Gastrocnemius medialis (tissue), 4 donors: ENCODE measurements around the gene HDAC4. TPM values are rescaled to one million over a fixed set of nuclear protein-coding genes. Genes with fewer than 3 reads are reported as not detected.

Experiments used
- ATAC-seq, 2 donors: fragments of 150-250 bp; one replicate each; pipeline ENCODE4 v1.9.1; 2016
- DNase-seq, 2 donors: peaks; one replicate each; pipeline ENCODE4 v3.0.0-alpha.2; 2019
- H3K27ac ChIP-seq, 4 donors: fragments of 200-600 bp; sonication (generic); 1 replicate in 1 of 4; 2 replicates in 3 of 4; pipeline ENCODE4 v1.5.1; 2016 to 2018; ENCODE audit warnings: mild to moderate bottlenecking in 2 of 4, moderate library complexity in 1 of 4
- H3K27me3 ChIP-seq, 3 donors: fragments of 200-600 bp; sonication (generic) in 2 of 3; 1 replicate in 1 of 3; 2 replicates in 2 of 3; pipeline versions ENCODE4 v1.5.1 to v1.6.0; 2016 to 2019; ENCODE audit warnings: mild to moderate bottlenecking in 1 of 3, moderate library complexity in 1 of 3
- H3K36me3 ChIP-seq, 2 donors: fragments of 200-600 bp; sonication (generic) in 1 of 2; one replicate each; pipeline ENCODE4 v1.5.1; 2017 to 2018
- H3K4me1 ChIP-seq, 2 donors: fragments of 200-600 bp; sonication (generic) in 1 of 2; one replicate each; pipeline ENCODE4 v1.5.1; 2016 to 2017; ENCODE audit warnings: mild to moderate bottlenecking in 2 of 2
- H3K4me3 ChIP-seq, 4 donors: fragments of 200-600 bp; sonication (generic) in 3 of 4; 1 replicate in 1 of 4; 2 replicates in 3 of 4; pipeline ENCODE4 v1.5.1; 2016 to 2019; ENCODE audit warnings: mild to moderate bottlenecking in 2 of 4
- H3K9me3 ChIP-seq, 3 donors: fragments of 200-600 bp; sonication (generic) in 2 of 3; 1 replicate in 1 of 3; 2 replicates in 2 of 3; pipeline ENCODE4 v1.5.1; 2016 to 2019
- CTCF ChIP-seq, 5 experiments: fragments of 450-650 bp in 3 of 5; fragments of 200-600 bp in 2 of 5; sonication (generic) in 2 of 5; IDR thresholded peaks in 4 of 5; conservative IDR thresholded peaks in 1 of 5; 1 replicate in 4 of 5; 2 replicates in 1 of 5; pipeline ENCODE4 v1.5.1; 2016 to 2019; ENCODE audit warnings: antibody characterized with exemption in 5 of 5, mild to moderate bottlenecking in 3 of 5, moderate library complexity in 3 of 5
- POLR2A ChIP-seq, 2 donors: fragments of 450-650 bp; IDR thresholded peaks; one replicate each; pipeline ENCODE4 v1.6.1; 2017; ENCODE audit warnings: antibody characterized with exemption in 2 of 2, mild to moderate bottlenecking in 2 of 2, moderate library complexity in 2 of 2
- in situ Hi-C, 4 donors: fragments of 200-750 bp; cut with MboI; loops; one replicate each; pipeline versions ENCODE4 v1.15.0 to v1.8.0; 2017; ENCODE audit warnings: low sequenced_read_pairs in 4 of 4
- intact Hi-C: fragments of 100-400 bp; cut with DNase I; formaldehyde crosslinking; loops from one replicate; pipeline ENCODE4 v1.15.1; 2023; ENCODE audit warnings: low total_unique reads
- total RNA-seq, 4 donors: library from RNA; depleted of rRNA; stranded (reverse); fragments of >200 nt; gene quantifications; one replicate each; pipeline versions ENCODE4 v1.1.0 to v1.2.3, GENCODE V29; 2016

The HDAC4 gene
- total RNA-seq, 4 donors from 2014 or later: 23.6 to 257 (median 119) TPM

GRCh38 chr2:239349453-239350135, 51.2 kb downstream of the HDAC4 start:
- H3K27ac ChIP-seq: peak overlapping the region; percentile 71 to 80 (median 74)
- in situ Hi-C loops: no loop called here
- peaks cover 0 to 15% of the 10 kb centered on the region in 2 donors for H3K36me3 ChIP-seq
- no peaks in the 10 kb centered on the region for H3K27me3 ChIP-seq
- DNase-seq: no peak
- H3K9me3 ChIP-seq: no peaks in the 10 kb centered on the region
- H3K4me1 ChIP-seq: peaks cover 13 to 21% of the 10 kb centered on the region in 2 donors
- intact Hi-C loops: no loop called here
- ATAC-seq: peak in 1 of 2 donors; percentile 14
- H3K4me3 ChIP-seq: no peak overlapping the region
- TF ChIP-seq POLR2A (IDR thresholded peaks at IDR 0.05) (no peak), CTCF (IDR thresholded peaks at IDR 0.05 in 4 of 5, conservative IDR thresholded peaks at IDR 0.05 in 1 of 5) (no peak)

GRCh38 chr2:239348563-239349452, 52.0 kb downstream of the HDAC4 start:
- Histone ChIP-seq H3K36me3 (peaks cover 0 to 15% of the 10 kb centered on the region in 2 donors), H3K27ac (peak overlapping the region; percentile 71 to 80 (median 74)), H3K27me3 (no peaks in the 10 kb centered on the region), H3K9me3 (no peaks in the 10 kb centered on the region), H3K4me3 (no peak overlapping the region), H3K4me1 (peaks cover 13 to 15% of the 10 kb centered on the region in 2 donors)
- ATAC-seq (peak; percentile 80), DNase-seq (peak in 1 of 2 donors; percentile 56)
- intact Hi-C loops: no loop called here
- in situ Hi-C loops: no loop called here
- TF ChIP-seq CTCF (IDR thresholded peaks at IDR 0.05 in 4 of 5, conservative IDR thresholded peaks at IDR 0.05 in 1 of 5) (no peak), POLR2A (IDR thresholded peaks at IDR 0.05) (peak in 1 of 2 donors; percentile 9)

- TF ChIP-seq CTCF (IDR thresholded peaks at IDR 0.05 in 4 of 5, conservative IDR thresholded peaks at IDR 0.05 in 1 of 5) (no peak), POLR2A (IDR thresholded peaks at IDR 0.05) (no peak)
- H3K4me3 ChIP-seq: no peak overlapping the region
- H3K27me3 ChIP-seq: no peaks in the 10 kb centered on the region
- in situ Hi-C loops: no loop called here
- intact Hi-C loops: no loop called here
- no peak for ATAC-seq
- H3K4me1 ChIP-seq: peaks cover 13 to 14% of the 10 kb centered on the region in 2 donors
- H3K9me3 ChIP-seq: no peaks in the 10 kb centered on the region
- H3K27ac ChIP-seq: no peak overlapping the region
- H3K36me3 ChIP-seq: peaks cover 0 to 6% of the 10 kb centered on the region in 2 donors
- no peak for DNase-seq
These were observed 54.1 kb downstream of the HDAC4 start for GRCh38 chr2:239346676-239347075.

- Histone ChIP-seq H3K27me3 (no peaks in the 10 kb centered on the region), H3K4me1 (peaks cover 13 to 14% of the 10 kb centered on the region in 2 donors), H3K4me3 (no peak overlapping the region), H3K9me3 (no peaks in the 10 kb centered on the region), H3K36me3 (no peaks in the 10 kb centered on the region), H3K27ac (no peak overlapping the region)
- in situ Hi-C loops (no loop called here), intact Hi-C loops (no loop called here)
- TF ChIP-seq POLR2A (IDR thresholded peaks at IDR 0.05): no peak
- DNase-seq: no peak
- no peak for ATAC-seq
These were observed 55.6 kb downstream of the HDAC4 start for GRCh38 chr2:239345251-239345650.

- H3K9me3 ChIP-seq: no peaks in the 10 kb centered on the region
- H3K36me3 ChIP-seq: no peaks in the 10 kb centered on the region
- intact Hi-C loops: no loop called here
- no peak for ATAC-seq
- no peak for DNase-seq
- TF ChIP-seq POLR2A (IDR thresholded peaks at IDR 0.05) (no peak), CTCF (IDR thresholded peaks at IDR 0.05 in 4 of 5, conservative IDR thresholded peaks at IDR 0.05 in 1 of 5) (no peak)
- peaks cover 13 to 14% of the 10 kb centered on the region in 2 donors for H3K4me1 ChIP-seq
- no peak overlapping the region for H3K27ac ChIP-seq
- in situ Hi-C loops: no loop called here
- no peaks in the 10 kb centered on the region for H3K27me3 ChIP-seq
- H3K4me3 ChIP-seq: no peak overlapping the region
These were observed 56.0 kb downstream of the HDAC4 start for GRCh38 chr2:239344857-239345216.
